Frontal cortex (tissue), 4 donors: ENCODE results near the gene MIPOL1. TPM values are rescaled to one million over a fixed set of nuclear protein-coding genes. Genes with fewer than 3 reads are reported as not detected.

Source experiments
- DNase-seq, 2 donors: peaks; one replicate each; pipeline ENCODE4 v3.0.0; 2012; ENCODE audit warnings: low spot score in 2 of 2
- FAIRE-seq: peaks from 2 replicates; lab custom pipeline; 2012; peaks lifted over from hg19 to GRCh38; lab: Jason Lieb, UNC
- total RNA-seq: library from RNA; depleted of rRNA; stranded (reverse); fragments of >200 nt; gene quantifications from one replicate; pipeline ENCODE4 v1.2.3, GENCODE V29; 2014
- donor health status: control.
- donor health status: control.
- donor health status: control.

The MIPOL1 gene
- total RNA-seq, 1 donor from 2014 or later = 33.8 TPM

DNA sequence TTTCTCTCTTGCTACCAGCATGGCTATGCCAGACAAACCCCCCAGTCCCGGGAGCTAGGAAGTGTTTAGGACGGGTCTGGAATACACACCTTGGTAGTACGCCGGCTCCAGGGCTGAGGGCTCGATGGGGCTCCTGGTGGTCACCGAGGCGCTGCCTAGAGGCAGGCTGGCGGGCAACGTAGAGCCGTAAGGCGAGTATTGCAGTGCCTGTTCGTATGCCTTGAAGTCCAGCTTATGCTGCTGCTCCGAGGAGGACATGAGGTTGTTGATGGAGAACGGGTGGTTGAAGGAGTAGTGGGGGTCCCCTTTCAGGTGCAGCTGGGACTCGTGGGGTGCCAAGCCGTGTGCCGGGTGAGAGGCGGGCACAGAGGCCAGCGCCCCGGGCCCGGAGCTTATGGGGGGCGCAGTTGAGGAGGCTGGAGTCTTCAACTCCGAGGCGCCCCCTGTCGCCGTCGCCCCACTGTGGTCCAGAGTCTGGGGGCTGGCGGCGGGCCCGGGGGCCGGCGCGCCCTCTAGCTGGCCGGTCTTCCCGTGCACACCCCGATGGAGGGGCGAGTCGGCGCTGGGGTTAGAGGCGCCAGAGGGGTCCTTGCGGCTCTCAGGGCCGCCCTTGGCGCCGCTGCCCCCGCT, 393.7 kb downstream of the MIPOL1 start:
- FAIRE-seq (no peak), DNase-seq (no peak)

DNA sequence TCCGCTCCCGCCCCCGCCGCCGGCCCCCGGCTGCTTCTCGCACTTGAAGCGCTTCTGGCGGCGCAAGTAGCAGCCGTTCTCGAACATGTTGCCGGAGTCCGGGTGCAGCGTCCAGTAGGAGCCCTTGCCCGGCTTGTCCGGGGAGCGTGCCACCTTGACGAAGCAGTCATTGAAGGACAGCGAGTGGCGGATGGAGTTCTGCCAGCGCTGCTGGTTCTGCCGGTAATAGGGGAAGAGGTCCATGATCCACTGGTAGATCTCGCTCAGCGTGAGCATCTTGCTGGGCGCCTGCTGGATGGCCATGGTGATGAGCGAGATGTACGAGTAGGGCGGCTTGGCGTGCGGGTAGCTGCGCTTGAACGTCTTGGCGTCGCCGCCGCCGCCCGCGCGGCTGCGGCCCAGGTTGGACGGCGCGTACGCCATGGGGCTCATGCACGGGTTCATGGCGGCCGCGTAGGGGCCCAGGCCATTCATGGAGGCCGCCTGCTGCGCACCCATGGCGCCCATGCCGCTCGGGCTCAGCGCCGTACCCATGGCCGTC, 394.3 kb downstream of the MIPOL1 start:
- FAIRE-seq (no peak), DNase-seq (no peak)

DNA sequence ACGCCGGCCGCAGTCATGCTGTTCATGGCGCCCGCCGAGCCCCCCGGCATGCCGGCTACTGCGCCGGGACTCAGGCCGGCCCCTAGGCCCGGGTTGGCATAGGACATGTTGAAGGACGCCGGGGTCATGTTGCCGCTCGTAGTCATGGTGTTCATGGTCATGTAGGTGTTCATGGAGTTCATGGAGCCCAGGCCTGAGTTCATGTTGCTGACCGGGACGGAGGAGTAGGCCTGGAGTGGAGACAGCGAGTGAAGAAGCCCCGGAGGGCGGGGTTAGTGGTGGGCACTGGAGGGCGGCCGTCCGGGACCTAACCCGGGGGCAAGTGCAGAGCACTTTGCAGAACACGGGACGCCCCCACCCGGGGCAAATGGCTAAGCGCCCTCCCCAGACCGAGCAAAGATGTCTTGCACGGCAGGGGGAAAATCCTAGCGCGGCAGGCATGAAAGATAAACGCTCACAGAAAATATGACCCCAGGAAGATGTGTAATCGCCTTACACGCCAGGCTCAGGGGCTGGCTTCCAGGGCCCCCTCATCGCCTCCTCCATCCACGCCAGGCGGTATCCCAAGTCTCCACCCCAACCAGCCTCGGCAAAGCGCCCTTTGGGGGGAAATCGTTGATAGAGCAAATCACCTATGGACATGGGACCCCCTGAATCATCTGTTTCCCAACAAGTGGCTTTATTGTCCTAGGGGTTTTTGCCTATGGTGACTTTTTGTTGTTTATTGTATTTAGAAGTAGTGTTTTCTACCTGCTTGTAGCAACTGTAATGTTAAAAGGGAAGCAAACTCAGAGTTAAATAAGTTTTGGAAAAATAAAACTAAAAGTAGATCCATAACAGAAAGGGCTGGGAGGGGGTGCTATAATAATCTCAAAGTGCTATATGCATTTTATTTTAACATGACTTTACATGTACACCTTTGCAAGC, 395.0 kb downstream of the MIPOL1 start:
- DNase-seq (no peak), FAIRE-seq (no peak)

DNA sequence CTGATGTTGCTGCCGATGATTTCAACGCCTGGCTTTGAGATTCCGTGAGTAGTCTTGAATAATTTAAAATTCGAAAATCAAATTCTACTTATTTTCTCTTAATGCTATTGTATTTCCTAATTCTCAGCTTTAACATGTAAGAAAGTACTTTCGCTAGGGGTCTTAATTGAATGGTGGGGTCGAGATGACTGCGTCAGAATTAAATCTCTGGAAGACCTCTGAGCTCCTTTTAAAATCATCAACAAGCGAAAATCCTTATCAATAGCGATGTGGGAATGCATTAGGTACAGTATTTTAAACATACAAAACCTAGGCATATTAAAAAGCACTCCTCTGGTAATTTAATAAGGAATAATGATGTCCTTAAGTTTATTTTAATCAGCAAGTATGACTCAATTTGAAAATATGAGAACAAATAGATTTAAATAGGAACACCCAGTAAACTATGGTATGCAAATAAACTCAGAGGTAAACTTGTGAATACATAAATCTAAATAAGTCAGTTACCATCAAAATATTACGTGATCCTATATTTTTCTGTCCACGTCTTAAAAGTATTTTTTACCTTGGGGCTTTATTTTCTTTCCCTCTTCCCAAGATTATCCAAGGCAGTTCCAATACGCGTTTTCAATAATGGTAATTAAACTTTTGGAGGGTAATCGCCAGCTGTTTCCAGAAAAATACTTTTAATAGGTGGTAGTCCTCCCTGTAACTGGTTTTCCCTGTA, 395.9 kb downstream of the MIPOL1 start:
- FAIRE-seq (no peak), DNase-seq (no peak)

DNA sequence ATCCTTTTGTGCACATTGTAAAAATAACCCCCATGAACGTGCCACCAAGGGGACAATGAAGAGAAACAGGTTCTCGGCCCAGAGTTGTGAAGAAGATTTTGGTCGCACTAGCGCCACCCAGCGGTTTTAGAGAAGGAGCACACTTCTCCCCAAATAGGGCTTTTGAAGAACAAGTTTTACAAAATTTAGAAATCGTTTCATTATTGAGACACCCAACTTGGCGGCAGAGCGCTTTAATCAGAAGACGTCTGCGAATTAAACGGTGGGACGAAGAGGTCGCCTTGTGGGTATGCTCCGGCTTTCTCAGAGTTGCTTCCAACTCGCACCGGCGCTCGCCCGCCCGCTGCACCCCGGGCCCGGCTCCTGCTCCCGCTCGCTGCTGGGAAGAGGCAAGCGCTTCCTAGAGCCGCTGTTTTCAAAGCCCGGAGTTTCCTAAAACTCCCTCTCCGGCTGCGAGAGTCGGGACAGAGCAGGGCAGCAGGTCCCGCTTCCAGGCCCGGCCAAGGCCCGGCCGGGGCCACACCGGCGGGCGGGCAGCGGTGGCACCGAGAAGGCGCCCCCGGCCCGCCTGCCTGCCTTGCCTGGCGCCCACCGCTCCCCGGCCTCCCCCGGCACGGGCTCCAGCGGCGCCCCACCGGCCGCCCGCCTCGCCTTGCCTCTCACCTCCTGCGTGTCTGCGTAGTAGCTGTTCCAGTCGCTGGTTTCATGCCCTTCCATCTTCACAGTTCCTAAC, 396.7 kb downstream of the MIPOL1 start:
- DNase-seq = no peak
- no peak for FAIRE-seq

DNA sequence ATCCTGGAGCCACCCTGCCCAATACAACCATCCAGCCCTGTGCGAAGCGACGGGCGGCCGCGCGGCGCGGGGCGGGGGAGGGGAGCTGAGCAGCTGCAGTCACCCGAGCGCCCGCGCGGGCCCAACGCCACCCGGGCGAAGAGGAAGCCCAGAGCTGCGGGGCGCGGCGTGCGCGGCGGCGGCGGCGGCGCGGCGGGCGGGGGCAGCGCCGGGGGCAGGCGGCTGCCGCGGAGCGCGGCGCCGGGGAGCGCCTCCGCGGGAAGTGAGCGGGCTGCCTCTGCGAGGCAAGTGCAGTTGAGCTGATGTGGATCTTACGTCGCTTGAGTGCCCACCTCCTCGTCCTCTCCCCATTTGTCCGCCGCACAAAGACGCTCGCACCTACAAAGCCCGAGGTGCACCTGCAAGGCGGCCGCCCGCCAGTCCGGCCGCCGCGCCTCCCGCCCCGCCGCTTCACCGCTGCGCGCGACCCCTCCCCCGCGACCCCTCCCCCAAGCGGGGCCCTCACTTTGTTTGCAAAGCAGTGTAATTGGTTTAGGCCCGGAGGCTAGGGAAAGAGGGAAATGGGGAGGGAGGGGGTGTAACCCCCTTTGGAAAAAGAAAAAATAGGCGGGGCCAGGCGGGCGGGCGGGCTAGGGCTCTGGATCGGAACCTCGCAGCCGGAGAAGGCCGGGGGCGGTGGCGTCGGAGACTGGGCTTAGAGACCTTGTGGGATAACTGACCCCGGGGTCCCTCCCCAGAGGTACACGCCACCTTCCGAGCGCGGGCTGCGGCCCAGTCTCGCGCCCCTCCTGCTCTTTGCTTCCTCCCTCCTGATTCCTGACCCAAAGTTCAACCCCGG, 397.5 kb downstream of the MIPOL1 start, which contains the start of the genes FOXA1 and TTC6:
Gene FOXA1, minus strand, starts transcription at position 279 of the 838 bp plus-strand sequence. Its CDS starts 277 bp downstream, at position 2.
Gene TTC6, plus strand, starts transcription at position 659 of the 838 bp plus-strand sequence. CDS start 26,436 bp downstream, outside the sequence.
- DNase-seq = peak in 1 of 2 donors; percentile 69
- no peak for FAIRE-seq

DNA sequence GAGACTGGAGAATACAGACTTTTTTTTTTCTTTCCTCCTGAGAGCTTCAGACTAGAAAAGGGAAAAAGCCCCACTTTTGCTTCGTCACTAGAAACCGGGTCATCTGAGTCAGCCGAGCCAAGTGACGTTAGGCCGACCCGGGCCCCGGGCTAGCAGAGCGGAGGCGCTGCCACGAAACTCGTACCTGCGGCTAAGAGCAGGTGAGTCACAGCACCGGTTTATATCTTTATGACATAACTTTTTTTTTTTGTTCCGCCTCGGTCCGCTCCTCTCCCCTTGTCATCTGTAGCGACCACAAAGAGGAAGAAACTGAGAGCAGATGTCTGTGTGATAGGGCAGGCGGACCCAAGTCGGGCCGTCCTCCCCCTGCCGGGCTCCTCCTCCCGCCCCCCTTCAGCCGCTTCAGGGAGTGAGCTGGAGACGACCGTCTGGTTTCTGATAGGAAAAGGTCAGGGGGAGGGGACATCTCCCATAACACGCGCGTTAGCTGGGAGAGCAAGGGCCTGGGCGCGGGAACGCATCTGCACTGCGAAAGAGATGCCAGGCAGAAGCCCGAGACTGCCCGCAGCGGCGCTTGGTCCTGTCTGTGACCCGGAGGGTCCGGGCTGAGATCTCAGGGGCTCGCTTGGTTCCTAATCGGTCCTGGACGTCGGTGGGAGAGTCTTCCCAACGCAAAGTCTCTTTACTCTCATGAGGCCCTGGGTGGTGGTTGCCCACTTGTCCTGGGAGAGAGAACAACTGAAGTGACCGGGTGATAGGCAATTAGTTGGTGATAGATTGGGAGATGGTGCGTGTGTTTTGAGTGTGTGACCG, 398.3 kb downstream of the MIPOL1 start:
- DNase-seq = no peak
- FAIRE-seq = no peak

DNA sequence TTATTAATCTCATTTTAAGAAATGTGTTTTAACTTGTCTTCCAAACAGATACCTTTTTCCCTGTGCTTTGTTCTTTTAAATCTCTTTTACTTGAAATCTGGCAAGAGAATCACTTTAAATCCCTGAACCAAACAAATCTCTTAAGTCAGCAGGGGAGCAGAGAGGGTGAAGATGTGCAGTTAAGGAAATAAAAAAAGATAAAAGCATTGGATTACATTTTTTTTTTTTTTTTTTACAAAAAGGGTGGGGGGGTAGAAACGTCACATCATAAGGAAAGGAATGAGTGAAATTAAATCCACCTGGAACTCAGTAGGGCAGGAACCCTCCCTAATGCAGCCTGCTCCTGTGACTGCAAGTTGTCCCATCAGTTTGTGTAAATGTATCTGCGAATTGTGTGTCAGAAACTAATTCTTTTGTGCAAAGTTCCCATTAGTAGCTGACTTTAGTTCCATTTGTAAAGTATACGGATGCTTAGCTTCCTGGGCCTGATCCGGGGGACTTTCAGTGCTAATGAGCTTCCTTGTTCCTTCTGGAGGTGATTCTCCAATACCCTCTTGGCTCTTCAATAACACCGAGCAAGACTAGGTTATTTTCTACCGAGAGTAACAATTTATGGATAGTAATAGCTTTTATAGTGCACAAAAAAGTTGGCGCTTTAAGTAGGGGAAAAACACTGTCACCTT, 399.2 kb downstream of the MIPOL1 start:
- no peak for DNase-seq
- no peak for FAIRE-seq

DNA sequence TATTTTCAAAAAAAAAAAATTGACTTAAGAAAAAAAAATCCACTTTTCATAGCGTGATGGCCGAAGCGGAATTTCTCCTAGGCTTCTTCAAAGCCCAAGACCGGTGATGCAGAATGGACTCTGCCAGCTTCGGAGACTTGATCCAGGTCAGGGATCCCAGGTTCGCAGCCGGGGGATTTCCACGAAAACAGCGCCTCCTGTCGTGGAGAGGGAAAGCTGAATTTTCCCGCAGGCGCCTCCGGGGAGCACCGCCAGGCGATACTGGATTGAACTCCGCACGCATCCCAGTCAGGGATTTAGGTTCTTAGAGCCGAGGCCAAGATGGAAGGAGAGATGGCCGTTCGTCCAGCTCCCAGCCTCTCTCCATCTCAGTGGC, 399.8 kb downstream of the MIPOL1 start:
- DNase-seq (no peak), FAIRE-seq (no peak)

DNA sequence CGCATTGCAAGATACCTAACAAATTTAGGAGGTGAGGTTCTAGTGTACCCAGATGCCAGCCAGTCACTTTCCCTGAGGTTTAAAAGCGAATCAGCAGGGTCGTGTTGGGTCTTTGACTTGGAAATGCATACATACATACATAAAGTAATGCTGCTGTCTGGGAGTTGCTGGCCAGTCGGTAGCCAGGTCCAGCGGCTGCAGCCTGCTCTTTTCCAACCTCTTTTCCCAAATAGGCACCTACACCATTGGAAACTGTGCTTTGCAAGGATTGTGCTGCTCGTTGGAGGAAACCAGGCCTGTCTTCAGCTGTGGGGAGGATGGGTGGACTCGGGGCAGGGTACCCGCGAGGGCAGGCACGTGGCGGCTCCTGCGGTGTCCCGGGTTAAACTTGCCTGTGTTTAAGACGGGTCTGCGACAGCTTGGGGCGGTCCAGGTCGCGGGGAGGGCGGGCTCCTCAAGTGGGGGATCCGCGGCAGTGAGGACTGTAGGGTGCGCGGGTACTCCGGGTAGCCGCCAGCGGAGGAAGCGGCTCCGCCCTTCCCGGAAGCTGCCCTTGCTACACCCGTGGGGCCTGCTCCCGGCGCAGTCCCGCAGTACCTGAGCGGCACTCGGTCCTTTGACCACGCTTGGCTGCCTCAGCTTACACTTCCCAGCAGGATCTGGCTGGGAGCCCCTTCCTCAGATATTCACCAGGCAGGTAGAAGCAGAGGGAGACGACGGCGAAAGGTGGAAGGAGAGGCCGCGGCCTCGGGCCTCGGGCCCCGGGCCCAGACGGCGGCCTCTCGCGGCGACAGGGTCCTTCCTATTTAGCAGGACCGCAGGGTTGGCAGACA, 400.4 kb downstream of the MIPOL1 start:
- FAIRE-seq (no peak), DNase-seq (no peak)

DNA sequence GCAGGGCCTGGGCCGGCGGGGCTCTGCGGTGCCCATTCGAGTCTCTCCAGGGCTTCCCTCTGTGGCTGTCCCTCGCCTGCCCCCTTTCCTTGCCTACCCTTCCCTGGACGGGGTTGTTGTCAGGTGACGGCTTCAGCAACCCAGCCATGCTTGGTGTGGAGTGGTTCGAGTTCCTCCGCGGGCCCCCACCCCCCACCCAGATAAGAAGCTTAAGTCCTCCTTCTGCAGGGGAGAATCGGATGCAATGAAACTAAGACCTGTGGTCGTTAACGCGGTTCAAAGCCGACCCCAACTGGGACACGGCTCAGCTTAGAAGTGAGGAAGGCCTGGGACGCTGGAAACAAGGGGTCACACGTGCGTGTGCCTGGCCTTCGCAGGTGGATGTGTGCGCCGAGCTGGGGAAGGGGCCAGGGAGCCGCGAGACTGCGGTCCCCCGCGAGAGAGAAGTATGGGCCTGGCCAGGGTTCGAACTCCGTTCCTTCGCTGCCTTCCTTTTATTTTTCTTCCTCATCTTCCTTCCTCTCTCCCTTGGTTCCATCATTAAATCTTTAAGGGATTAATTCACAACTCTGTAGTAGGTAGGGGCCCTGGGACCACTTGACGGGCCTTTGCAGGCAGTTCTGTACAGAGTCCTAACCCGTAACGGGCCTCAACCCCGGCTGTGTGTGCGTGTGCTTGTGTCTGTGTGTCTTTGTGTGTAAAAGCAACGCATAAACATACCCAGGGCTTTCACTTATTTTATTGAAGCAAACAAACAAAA, 401.2 kb downstream of the MIPOL1 start:
- no peak for FAIRE-seq
- no peak for DNase-seq

DNA sequence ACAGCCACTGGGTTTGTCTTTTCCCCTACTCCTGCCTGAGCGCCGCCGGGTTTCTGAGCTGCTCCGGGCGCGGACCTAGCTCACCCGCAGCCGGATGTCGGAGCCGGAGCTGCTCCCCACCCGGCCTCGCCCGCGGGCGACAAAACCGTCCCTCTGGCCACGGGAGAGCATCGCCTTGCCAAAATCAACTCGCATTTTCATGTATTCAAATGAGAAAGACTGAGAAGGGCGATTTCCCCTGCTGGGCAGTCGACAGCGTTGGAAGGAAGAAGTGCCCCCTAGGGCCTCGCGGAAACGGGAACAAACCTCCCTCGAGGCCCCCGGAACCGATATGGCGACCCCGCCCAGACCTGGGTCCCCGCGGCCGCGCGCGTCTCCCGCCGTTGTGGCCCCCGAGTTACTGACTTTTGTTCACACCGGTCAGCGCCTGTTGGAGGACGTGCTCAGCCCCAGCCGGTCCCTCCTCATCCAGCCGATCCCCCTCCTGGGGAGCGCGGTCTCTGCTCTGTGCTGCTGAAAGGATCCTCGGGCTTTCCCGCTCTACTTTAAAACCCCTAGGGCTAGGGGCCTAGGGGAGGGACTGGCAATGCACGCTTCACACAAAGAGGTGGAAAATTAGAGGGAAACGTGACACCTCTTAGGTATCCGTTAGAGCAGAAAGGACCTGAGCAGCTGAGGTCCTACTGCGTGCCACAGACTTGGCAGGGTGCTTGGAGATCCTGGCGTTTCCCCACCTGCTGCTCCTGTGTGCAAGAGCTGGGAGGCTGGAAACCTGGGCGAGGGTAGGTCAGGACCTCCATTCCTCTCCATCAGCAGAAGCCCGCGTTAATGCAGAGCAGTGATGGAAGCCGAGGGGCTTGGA, 402.0 kb downstream of the MIPOL1 start:
- no peak for DNase-seq
- FAIRE-seq = no peak

DNA sequence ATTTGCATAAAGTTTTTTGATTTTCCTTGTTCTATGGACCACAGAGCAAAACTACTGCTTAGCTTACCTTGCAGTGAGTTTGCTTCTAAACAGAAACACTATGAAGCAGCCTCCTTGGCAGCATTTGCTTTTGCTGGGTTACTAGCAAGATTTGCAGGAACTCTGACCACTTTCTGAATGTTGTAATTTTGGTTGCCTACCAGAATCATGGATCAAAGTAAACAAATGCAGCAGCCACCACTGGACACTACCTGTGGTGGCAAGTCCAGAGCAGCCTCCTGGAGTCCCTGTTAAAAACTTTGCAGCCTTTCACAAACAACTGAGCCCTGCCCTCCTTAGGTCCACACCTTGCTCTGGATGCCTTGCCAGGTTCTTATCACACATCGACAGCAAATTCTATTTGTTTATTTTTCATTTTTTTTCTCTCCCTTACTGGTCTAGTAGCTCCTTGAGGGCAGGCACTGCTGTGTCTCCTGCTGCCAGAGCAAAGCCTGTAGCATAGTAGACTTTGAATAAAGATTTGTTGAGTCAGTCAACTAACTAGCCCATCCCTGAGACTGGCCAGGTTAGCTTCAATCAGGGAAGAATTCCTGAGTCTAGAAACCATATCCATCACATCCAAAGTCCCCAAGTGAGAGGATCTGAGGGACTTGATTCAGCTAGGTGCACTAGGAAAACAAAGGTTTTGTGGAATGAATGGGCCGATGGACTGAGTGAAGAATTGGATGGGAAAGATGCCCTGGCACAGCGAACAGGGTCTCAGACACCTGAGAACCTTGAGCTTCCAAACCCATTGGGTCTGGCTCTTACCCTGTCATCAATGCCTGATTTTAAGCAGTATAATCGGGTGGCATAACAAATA, 403.4 kb downstream of the MIPOL1 start:
- FAIRE-seq (no peak), DNase-seq (no peak)

DNA sequence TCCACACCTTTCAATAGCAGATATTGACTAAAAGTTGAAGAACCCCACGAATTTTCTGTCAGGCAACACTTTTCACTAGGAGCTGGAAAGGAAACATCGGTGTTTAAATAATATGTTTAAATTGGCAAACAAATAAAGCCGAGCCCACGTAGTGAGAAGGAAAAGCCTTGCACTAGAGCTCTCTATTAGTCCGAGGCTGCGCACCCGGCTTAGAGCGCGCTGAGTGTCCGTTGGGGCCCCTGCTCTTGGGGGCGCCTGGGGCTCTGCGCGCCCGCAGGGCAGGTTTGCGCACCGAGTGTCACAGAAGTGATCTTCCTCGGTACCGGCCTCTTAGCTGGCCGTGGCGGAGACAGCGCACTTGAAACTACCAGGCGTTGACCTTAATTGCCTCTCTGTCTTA, 404.1 kb downstream of the MIPOL1 start:
- no peak for DNase-seq
- no peak for FAIRE-seq
